HG03280 (cell line): ENCODE results near the gene LBX2.

Source experiments
- ATAC-seq: cut with Tn5 transposase; IDR thresholded peaks from one replicate; pipeline ENCODE4 v1.9.1; 2021; ENCODE audit warnings: mild to moderate bottlenecking, moderate library complexity; ENCODE audit not compliant: unreplicated experiment

LBX2 gene, protein sequence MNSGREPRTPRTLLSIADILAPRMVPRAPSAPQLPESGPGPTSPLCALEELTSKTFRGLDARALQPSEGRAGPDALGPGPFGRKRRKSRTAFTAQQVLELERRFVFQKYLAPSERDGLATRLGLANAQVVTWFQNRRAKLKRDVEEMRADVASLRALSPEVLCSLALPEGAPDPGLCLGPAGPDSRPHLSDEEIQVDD

DNA sequence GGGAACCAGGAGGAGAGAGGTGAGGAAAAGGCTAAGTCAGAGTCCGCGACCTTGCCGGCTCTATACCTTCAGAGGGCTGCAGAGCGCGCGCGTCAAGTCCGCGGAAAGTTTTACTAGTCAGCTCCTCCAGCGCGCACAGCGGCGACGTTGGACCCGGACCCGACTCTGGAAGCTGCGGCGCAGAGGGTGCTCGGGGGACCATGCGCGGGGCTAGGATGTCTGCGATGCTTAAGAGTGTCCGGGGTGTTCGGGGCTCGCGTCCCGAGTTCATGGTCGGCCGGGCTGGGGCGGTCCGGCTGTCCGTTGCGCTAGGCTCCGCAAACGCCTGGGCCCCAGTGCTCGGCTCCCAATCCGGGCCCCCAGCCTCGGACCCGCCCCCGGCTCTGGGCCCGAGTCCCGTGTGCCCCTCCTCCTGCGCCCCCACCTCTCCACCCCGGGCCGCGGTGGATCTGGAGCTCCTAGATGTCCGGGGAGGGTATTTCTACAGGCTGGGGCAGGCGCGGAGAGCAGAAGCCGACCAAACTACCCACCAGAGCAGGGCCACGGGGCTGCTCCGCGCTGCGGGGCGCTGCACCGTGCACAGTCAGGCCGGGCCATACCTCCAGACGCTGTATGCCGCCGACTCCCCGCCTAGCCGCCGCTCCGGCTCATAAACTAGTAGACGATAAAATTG is at the start of gene LBX2:
LBX2 (minus strand) TSS at position 337 of the 673 bp plus-strand sequence; CDS start at position 271, 66 bp downstream.
- no peak for ATAC-seq

DNA sequence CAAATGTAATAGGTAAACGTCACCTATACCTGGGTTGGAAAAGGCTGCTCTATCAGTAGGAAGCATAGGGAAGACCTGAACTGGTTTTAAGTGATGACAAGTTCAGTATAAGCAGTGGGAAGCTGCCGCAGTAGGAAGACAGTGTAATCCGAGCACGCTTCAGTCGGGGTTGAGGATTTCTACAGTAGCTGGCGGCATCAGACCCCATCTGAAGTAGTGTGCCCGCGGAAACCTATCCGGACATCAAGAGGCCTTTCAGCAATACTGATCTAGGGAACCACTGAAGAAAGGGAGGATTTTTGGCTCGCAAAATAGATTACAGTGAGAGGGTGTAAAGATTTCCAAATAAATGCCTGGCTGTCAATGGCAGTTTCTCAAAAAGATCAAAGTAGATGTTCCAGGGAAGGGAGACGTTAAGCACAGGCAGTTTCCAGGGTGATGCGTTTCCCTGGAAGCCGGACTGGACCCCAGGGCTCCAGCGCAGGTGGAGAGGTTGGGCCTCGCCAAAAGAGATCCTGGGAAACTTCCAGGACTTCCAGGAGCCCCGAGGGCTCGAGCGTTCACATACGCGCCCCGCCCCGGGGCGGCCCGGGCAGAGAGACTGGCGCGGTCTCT is 49.0 kb upstream of the LBX2 start:
- ATAC-seq, result no peak

DNA sequence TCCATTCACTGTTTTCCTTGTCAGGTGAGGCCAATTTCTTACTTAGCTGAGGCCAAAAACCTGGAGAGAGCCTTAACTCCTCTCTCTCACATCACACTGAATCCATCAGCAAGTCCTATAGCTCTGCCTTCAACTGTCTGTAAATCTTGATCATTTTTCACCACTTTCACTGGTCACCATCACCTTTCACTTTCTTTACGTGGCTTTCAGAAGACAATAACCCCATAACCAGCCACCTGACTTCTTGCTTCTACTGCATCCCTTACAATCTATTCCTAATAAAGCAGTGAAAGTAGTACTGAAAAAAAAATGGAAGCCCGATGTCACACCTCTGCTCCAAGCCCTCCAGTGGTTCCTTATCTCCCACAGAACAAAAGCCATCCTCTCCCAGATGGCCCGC is 46.6 kb upstream of the LBX2 start:
- ATAC-seq, result no peak

DNA sequence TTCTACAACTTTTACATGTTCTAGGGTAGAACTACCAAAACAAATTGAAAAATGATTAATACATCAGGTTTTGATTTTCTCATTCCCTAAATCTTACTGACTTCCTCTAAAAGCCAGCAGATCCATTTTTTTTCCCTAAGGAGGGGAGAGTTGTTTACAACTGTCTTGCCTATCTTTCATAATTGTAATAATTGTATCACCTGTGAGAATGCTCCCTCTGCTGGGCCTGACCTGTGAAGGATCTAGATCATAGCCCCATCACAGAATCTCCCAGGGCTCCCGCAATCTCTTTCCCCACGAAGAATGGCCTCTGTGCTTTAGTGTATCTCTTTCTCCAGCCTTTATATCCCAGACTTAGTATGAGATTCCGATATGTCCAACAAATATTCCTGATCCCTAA is 45.2 kb upstream of the LBX2 start:
- no peak for ATAC-seq

DNA sequence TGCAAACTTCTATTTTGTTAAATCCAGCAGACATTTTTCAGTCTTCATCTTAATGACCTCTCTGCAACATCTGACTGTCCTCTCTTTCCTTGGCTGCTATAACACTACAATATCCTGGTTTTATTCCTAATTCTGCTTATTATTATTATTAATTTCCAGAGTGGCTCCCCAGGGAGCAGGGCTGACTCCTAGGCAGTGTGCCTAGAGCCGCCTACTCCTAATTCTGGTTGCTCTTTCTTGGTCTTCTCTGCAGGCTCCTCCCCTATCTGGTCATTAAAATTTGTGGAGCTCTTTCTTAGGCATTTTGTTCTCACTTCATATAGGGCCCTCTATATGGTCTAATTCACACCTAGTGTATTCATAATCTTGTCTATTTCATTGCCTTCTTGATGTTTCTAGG is 43.6 kb upstream of the LBX2 start:
- ATAC-seq, result no peak

DNA sequence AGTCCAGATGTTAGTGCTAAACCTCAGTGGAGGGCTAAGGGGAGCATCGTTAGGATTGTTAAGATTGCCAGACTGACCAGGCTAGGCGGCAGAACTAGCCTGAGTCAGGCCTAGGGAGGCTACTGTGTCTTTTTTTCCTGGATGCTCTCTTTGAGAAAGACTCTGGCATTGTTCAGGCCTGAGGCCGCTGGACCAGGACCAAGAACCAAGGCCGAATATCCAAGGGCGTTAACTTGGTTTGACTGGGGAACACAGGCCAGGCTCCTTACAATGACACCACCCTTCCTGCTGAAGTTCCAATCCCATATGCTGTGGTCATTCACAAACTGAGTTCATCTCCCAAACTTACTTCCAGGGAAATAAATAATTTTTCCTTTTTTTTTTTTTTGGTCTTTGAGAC is 40.9 kb upstream of the LBX2 start:
- ATAC-seq, result no peak

DNA sequence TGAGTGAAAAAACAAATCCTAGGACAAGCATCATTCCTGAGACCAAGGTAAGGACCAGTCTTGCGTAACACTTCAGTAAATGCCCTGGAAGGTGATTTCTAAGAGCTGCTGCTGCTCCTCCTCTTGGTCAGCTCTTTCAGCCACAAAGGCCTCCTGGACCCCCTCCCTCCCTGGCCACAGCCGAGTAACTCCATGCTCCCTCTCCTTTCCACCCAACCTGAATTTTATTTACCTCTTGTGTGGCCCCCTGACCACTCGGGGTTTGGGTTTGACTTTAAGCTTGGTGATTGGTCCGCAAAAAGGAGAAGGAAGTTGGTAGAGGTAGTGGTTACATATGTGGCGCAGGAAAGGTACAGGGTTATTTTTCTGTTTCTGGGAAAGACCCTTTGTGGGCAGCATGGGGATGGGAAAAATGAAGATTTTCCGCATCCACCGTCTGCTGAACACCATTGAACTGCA is 39.5 kb upstream of the LBX2 start:
- no peak for ATAC-seq

DNA sequence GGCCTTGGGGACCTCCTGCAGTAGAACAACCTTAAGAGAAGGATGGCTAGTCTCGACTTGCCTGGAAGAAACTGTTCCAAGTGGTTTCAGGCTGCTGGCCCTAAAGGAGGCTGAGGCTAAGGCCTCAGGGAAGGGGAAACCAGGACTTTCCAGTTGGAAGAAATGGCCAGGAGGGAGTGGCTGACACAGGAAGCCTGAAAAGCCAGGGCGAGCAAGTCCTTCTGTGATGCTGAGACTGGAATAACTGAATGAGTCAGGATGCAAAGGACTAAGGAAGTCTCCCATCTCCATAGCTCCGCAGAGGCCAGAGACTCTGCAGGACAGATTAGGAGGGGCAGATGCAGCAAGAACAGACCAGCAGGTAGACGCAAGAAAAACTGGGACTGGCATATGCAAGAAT is 37.7 kb upstream of the LBX2 start:
- no peak for ATAC-seq

DNA sequence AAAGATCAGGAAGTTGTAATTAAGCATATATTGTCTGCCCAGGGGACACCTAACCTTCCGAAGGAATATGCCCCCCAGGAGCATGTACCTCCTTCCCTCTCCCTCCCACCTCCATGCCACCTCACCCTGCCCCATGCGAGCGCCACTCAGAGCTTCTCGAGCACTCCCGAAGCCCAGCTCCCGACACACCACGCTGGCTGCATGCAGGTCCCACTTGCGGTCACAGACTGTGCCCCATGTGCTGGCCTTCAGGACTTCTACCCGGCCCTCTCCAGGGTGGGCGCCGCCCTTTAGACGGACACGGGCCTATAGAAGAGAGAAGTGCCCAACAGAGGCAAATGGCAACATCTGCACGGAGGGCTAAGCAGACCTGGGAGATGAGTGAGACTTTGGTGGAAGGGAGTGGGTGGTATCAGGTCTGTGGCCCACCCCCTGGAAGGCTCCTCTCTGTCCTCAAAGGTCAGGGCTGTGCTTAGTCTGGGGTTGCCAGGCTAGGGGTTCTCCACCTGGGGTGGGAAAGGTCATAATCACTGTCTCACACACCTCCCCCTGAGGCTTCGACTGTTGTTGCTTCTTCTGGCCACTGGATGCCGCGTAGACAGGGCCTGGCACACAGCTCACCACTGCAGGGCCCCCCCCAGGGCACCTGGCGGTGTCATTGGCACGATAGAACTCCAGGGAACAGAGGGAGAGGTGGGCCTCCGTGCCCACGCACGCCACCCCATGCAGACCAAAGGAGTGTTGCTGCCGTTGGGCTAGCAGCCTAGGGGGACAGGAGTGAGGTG is 37.0 kb upstream of the LBX2 start:
- ATAC-seq, result no peak

DNA sequence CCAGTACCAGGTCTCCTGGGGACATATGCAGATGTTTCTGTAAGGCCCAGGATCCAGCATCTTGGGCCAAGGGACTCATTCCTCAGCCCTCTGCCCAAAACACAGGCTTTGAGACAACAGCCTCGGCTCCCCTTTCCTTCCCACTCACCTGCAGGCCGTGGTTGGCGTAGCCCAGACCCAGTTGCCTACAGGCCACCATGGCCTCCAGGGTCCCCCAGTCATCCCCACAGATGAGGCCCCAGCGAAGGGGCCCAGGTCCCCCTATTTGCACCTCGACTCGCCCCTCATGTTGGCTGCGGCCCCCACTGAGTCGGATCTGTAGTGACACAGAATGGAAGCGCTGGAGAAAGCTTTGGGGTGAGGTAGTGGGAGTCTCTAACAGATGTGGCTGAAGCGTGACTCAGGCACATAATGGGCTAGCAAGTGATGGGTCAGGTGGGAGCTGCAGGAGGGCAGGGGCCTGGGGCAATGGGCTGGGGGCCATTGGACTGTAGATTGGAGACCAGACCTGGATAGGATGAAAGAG is 36.1 kb upstream of the LBX2 start:
- no peak for ATAC-seq

DNA sequence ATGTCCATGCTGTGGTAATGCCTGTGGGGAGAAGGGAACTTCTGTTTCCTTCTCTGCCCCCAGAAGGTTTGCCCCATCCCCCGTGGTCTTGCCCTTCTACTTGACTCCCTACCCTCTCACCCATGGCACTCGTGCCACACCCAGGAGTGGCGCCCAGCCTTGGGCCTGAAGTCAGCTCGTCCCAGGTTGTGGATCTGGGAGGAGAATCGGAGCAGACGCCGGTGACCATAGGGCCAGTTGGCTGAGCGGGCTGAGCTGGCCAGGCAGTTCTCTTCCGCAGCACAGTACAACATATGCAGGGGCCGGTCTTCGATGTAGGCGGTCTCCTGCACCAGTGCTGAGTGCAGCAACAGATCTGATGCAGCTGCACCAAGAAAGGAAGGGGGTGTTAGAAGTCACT is 35.0 kb upstream of the LBX2 start:
- no peak for ATAC-seq

DNA sequence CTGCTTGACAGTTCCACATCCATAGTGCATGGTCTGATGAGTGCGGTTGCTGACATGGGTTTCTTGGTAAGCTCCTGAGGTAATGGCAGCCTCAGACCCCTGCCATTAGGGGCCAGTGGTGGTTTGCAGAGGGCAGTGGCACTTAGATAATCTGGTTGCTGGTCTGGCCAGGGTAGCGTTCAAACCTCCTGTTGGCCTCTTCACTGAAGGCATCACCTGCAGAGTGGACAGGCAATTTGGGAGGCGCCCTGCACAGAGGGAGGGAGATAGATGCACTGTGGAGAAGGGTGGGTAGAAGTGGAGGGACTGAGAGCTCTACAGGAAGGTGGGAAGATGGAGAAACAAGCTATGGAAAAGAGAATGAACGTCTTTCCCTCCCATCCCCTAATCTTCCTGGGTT is 34.1 kb upstream of the LBX2 start:
- ATAC-seq, result no peak

DNA sequence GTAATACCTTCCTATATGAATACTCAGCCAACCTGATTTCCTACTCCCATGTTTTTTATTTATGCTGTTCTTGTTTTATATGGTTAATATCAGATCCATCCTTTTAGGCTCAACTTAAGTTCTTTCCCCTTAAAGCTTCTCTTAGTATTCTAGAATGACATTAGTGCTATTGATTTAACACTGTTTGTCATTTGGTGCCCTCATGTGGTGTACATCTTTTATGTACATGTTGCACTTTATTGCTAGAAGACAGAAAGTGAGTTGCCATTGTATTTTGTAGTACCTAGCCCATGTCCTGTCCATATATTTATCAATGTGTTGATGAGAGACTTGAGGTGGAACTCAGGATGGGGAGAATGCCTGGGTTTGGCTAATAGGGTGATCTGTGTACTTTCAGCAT is 32.8 kb upstream of the LBX2 start:
- no peak for ATAC-seq

DNA sequence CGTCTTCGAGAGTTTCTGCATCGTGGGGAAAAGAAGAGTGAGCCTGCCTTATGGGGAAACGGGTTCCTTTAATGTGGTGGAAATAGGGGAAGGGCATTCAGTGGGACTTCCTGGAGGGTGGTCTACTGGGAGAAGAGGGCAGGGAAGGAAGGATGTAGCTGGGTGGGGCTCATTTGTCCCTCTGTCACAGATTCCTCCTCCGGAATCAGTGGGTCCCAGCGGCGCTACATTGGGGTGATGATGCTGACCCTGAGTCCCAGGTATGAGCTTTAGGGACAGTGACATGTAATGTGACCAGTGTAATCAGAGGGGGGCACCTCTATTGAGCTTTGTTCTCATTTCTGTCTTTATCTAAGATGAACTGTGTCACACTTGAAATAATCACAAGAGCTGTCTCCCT is 32.3 kb upstream of the LBX2 start:
- no peak for ATAC-seq

DNA sequence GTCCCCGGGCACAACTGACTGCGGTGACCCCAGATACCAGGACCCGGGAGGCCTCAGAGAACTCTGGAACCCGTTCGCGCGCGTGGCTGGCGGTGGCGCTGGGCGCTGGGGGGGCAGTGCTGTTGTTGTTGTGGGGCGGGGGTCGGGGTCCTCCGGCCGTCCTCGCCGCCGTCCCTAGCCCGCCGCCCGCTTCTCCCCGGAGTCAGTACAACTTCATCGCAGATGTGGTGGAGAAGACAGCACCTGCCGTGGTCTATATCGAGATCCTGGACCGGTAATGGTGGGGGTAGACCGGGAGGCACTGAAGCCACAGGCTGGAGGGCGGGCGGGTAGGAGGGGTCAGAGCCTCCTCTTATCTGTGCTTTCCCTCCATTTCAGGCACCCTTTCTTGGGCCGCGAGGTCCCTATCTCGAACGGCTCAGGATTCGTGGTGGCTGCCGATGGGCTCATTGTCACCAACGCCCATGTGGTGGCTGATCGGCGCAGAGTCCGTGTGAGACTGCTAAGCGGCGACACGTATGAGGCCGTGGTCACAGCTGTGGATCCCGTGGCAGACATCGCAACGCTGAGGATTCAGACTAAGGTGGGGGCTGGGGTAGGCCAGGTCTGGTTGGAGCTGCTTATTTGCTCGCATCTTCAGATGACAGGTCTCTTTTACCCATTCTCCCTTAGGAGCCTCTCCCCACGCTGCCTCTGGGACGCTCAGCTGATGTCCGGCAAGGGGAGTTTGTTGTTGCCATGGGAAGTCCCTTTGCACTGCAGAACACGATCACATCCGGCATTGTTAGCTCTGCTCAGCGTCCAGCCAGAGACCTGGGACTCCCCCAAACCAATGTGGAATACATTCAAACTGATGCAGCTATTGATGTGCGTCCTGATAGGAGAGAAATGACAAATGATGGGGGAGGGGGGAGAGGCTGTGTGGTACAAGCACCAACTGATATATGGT is 31.1 kb upstream of the LBX2 start:
- ATAC-seq, result peak; percentile 27

DNA sequence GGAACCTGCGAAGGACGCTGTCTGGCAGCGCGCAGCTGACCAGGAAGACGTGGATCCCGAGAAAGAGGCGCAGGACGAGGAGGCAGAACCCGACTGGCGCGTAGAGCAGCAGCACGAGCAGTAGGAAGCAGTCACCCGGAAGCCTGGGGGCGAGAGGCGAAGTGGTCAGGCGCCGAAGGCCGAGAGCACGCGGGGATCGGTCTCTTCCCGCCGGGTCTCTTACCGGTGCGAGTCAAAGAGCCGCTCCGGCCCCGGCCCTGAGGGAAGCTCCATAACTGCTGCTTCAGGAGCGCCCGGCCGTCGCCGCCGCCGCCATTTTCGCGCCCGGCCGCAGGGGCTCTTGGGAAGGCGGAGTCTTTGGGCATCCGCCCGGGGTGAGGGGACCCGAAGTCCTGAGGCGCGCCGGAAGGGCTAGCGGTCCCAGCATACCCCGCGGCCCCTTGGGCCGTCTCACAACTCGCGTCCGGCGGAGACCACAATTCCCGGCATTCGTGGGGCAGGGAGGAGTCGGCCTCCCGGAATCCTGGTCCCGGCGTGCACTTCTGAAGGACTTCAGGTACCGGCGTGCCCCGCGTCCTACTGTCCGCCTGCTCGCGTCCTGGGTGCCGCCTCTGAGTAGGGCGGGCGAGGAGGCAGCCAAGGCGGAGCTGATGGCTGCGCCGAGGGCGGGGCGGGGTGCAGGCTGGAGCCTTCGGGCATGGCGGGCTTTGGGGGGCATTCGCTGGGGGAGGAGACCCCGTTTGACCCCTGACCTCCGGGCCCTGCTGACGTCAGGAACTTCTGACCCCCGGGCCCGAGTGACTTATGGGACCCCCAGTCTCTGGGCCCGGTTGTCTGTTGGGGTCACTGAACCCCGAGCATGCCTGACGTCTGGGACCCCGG is 30.2 kb upstream of the LBX2 start, which contains the start of the genes AUP1 and HTRA2:
AUP1 (minus strand) TSS at position 350 of the 882 bp plus-strand sequence; CDS start at position 273, 77 bp downstream.
HTRA2 (plus strand) TSS at position 577 of the 882 bp plus-strand sequence; CDS start at position 651, 74 bp downstream.
- peak; percentile 79 for ATAC-seq

DNA sequence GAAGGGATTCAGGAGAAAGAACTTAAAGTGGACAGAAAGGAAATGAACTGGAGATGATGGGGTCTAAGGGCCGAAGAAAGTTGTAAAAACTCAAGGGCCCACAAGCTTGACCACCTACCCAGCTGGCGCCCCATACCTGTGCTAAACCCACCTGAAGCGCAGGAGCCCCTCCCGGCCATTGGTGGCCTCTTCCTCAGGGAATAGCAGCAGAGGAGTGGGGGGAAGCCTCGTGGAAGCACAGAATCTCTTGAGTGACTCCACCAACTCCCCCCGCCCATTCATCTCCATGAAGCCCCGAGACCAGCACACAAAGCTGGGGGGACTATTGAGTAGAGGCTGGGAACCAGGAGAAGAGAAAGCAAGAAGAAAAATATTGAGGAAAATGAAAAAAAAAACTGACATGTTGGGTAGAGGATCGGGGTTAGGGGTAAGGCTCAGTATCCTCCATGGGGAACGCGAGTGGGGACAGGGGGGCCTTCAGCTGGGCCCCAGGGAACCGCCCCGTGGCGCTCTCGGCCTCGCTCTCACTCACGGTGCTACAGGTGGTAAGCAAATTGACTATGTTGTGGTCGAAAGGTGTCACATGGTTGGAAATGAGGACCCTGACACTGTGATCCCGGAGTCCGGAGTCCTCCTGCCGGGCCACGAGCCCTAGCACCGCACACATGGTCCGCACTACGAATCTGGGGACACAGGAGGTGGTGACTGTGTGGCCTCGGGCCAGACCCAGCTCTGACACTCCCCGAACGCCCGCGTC is 29.4 kb upstream of the LBX2 start:
- ATAC-seq, result peak; percentile 3

DNA sequence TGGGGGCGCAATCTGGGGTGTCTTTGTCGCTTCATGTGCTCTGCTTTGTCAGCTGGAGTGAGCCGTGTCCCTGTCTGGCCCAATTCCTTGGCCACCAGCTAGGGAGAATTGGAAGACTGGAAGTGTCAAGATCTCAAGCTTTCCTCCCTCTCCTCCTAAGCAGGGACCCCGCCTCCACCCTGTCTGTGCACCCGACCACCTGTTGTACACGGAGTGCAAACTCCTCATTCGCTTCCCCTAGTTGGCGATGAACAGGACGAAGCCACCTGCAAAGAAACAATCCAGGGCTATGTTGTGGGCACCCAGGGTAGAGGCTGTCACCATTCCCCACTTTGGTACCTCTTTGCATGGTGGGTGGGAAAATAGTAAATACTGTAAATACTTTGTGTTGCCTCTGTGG is 28.3 kb upstream of the LBX2 start:
- ATAC-seq, result no peak
